ENCODE results near the gene SFPQ.

Gene SFPQ

DNA sequence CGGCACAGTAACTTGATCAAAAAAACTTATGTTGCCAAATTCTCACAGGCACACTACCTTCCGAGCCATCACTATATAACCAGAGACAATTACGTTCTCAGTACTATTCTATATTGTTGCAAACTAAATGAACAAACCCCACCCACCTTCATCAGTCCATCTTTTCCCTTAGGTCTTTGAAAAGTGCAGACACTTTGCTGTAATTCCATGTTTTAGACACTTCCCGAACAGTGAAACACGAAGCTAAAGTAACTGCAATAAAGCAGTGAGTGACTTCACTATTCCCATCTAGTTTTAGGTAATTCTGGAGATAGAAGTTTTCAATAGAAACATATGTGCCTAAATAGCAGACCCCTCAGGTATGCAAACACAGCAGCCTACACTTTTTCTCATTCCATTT, 7.7 kb downstream of the SFPQ start:
- H4K91ac ChIP-seq (ENCODE audit: low read depth, low read length, poor library complexity) = no peak overlapping the region
- H2AFZ ChIP-seq (ENCODE audit: low read length) = no peak overlapping the region
- H2AK5ac ChIP-seq (ENCODE audit: low read depth, low read length) = no peak overlapping the region
- H3K18ac ChIP-seq (ENCODE audit: low read length) = no peak overlapping the region
- no peak overlapping the region for H3K4me3 ChIP-seq (ENCODE audit: low read length in 2 of 2)
- no peak overlapping the region for H3K23ac ChIP-seq (ENCODE audit: low read depth, low read length, poor library complexity)
- WGBS, 2 donors (ENCODE audit: extremely low coverage in 2 of 2, insufficient read length in 2 of 2, insufficient replicate concordance in 1 of 2) = no CpG with 5 or more reads among the region's 5 CpGs
- no peak overlapping the region for H2BK5ac ChIP-seq (ENCODE audit: low read length)
- H3K14ac ChIP-seq (ENCODE audit: low read length) = no peak overlapping the region
- no peaks in the 10 kb centered on the region for H3K9me3 ChIP-seq (replicated peaks in 1 of 2; ENCODE audit: control insufficient read depth in 2 of 2, insufficient read depth in 1 of 2, low read depth in 1 of 2, low read length in 2 of 2)
- H3K4ac ChIP-seq (ENCODE audit: low read length) = no peak overlapping the region
- DNase-seq (ENCODE audit: low spot score) = no peak
- H3K4me2 ChIP-seq (ENCODE audit: insufficient read depth, low read length, poor library complexity, severe bottlenecking) = no peak overlapping the region
- no peak overlapping the region for H3K9ac ChIP-seq (ENCODE audit: low read depth, low read length, poor library complexity)
- H3K4me1 ChIP-seq (ENCODE audit: control insufficient read depth in 2 of 2, insufficient read depth in 1 of 2, low read depth in 1 of 2, low read length in 2 of 2) = peaks cover 5 to 11% of the 10 kb centered on the region in 2 donors
- no peak overlapping the region for H2BK120ac ChIP-seq (ENCODE audit: low read depth, low read length)
- no peak overlapping the region for H4K8ac ChIP-seq (ENCODE audit: low read depth, low read length)
- H2BK12ac ChIP-seq (ENCODE audit: low read length) = no peak overlapping the region
- H2BK15ac ChIP-seq (ENCODE audit: low read length) = no peak overlapping the region
- H3K27me3 ChIP-seq (ENCODE audit: control insufficient read depth in 3 of 3, insufficient read depth in 3 of 3, low read depth in 1 of 3, low read length in 3 of 3) = no peaks in the 10 kb centered on the region
- peaks cover 4% of the 10 kb centered on the region for H3K79me1 ChIP-seq (ENCODE audit: low read depth, low read length)
- no peak overlapping the region for H3K27ac ChIP-seq (replicated peaks; ENCODE audit: low read length)
- peaks cover 54 to 100% of the 10 kb centered on the region in 2 donors for H3K36me3 ChIP-seq (replicated peaks in 1 of 2; ENCODE audit: control insufficient read depth in 2 of 2, insufficient read depth in 2 of 2, low read length in 2 of 2)

DNA sequence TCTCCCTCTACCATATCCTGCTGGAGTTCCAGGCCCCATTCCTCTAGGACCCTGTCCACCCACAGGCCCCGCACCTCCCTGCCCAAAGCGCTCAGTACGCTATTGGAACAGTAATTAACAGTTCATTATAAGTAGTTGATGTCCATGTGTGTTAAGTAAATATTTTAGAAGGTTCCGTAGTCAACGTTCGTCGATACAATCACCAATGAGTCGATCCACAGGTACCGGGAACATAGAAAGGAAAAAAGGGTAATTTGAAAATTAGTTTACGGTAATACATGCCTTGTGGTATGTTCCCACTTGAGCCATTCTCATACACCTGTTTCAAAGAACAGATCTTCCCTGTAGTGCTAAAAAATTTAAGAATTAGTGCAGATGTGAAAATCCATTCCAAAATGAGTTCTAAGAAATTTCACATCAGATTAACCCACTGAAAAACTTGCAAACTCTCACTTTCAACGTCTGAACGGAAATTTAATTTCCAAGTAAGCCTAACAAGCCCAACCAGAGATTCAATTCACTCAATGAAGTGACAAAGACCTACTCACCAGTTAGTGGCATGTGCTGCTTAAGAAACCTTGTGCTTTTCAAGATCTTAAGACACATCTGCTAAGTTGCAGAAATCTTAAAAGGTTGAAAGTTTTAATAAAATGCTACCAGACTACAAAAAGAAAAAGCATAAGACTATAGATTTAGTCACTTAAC, 8.3 kb downstream of the SFPQ start:
- WGBS, 2 donors (ENCODE audit: extremely low coverage in 2 of 2, insufficient read length in 2 of 2, insufficient replicate concordance in 1 of 2) = no CpG with 5 or more reads among the region's 12 CpGs
- H3K4ac ChIP-seq (ENCODE audit: low read length) = no peak overlapping the region
- no peak overlapping the region for H2BK120ac ChIP-seq (ENCODE audit: low read depth, low read length)
- H3K14ac ChIP-seq (ENCODE audit: low read length) = no peak overlapping the region
- H3K27me3 ChIP-seq (ENCODE audit: control insufficient read depth in 3 of 3, insufficient read depth in 3 of 3, low read depth in 1 of 3, low read length in 3 of 3) = no peaks in the 10 kb centered on the region
- no peak overlapping the region for H2BK5ac ChIP-seq (ENCODE audit: low read length)
- no peak overlapping the region for H3K27ac ChIP-seq (replicated peaks; ENCODE audit: low read length)
- H2AK5ac ChIP-seq (ENCODE audit: low read depth, low read length) = no peak overlapping the region
- H2BK15ac ChIP-seq (ENCODE audit: low read length) = no peak overlapping the region
- no peaks in the 10 kb centered on the region for H3K9me3 ChIP-seq (replicated peaks in 1 of 2; ENCODE audit: control insufficient read depth in 2 of 2, insufficient read depth in 1 of 2, low read depth in 1 of 2, low read length in 2 of 2)
- H3K9ac ChIP-seq (ENCODE audit: low read depth, low read length, poor library complexity) = no peak overlapping the region
- H2BK12ac ChIP-seq (ENCODE audit: low read length) = no peak overlapping the region
- DNase-seq (ENCODE audit: low spot score) = no peak
- H3K4me3 ChIP-seq (ENCODE audit: low read length in 2 of 2) = no peak overlapping the region
- H4K8ac ChIP-seq (ENCODE audit: low read depth, low read length) = no peak overlapping the region
- no peak overlapping the region for H2AFZ ChIP-seq (ENCODE audit: low read length)
- H3K4me1 ChIP-seq (ENCODE audit: control insufficient read depth in 2 of 2, insufficient read depth in 1 of 2, low read depth in 1 of 2, low read length in 2 of 2) = peaks cover 0 to 6% of the 10 kb centered on the region in 2 donors
- H3K18ac ChIP-seq (ENCODE audit: low read length) = no peak overlapping the region
- no peak overlapping the region for H3K4me2 ChIP-seq (ENCODE audit: insufficient read depth, low read length, poor library complexity, severe bottlenecking)
- peaks cover 1% of the 10 kb centered on the region for H3K79me1 ChIP-seq (ENCODE audit: low read depth, low read length)
- no peak overlapping the region for H4K91ac ChIP-seq (ENCODE audit: low read depth, low read length, poor library complexity)
- peaks cover 53 to 100% of the 10 kb centered on the region in 2 donors for H3K36me3 ChIP-seq (replicated peaks in 1 of 2; ENCODE audit: control insufficient read depth in 2 of 2, insufficient read depth in 2 of 2, low read length in 2 of 2)
- H3K23ac ChIP-seq (ENCODE audit: low read depth, low read length, poor library complexity) = no peak overlapping the region

DNA sequence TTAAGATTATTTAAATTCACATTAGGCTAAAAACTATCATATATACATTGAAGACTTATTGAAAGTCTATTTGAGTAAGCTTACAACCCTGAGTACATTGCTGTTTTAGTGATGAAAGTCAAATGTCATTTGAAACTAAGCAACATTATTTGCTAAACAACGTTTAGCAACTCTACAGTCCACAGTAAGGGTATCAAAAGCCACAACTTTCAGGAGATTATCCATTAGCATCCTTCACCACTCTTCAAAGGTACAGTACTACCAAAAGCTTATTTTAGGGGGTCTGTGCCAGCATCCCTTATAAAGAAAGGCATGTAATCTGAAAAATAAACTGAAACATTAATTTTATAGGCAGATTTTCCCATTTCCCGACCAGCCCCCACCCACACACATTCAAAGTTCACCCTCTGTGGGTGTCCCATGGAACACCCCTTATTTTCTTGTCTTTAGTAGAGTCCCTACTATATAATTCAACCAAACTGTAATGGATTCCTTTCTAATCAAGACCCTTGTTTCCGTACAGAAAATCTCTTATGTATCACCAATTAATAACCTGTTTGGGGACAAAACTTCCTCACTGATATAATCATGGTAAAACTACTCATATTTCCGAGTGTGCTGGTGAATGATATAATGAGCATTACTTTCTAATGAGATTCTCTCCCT, 11.0 kb downstream of the SFPQ start:
- H3K9ac ChIP-seq (ENCODE audit: low read depth, low read length, poor library complexity) = no peak overlapping the region
- H3K4me1 ChIP-seq (ENCODE audit: control insufficient read depth in 2 of 2, insufficient read depth in 1 of 2, low read depth in 1 of 2, low read length in 2 of 2) = peaks cover 0 to 5% of the 10 kb centered on the region in 2 donors

DNA sequence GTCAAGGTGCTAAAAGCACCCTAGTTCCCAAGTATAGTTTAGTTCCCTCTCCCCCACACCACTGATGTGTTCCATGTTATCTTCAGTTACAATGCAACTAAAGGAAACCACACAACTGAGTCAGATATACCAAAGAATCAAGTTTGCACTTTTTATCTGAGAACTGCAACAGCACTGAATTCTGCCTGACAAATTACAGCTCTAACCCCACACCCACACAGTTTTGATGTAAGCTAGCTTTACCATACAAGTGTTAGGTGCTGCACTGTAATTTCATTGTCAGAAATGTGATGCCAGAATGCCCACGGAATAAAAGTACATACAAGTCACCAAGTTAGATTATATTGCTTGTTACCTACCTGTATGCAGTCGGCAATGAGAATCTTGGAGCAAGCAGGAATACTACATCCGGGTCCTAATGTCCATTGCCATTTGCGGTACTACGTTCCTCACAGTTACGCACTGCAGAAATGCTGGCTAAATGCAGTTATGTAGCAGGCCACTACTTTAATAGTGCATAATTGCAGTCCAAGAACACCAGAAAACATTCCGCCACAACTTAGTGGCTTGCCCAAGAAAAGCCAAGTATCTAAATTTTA, 12.1 kb downstream of the SFPQ start:
- H2AK5ac ChIP-seq (ENCODE audit: low read depth, low read length) = no peak overlapping the region
- H2BK5ac ChIP-seq (ENCODE audit: low read length) = no peak overlapping the region
- peaks cover 0 to 2% of the 10 kb centered on the region in 2 donors for H3K4me1 ChIP-seq (ENCODE audit: control insufficient read depth in 2 of 2, insufficient read depth in 1 of 2, low read depth in 1 of 2, low read length in 2 of 2)
- no peak overlapping the region for H3K4me2 ChIP-seq (ENCODE audit: insufficient read depth, low read length, poor library complexity, severe bottlenecking)
- peaks cover 41 to 100% of the 10 kb centered on the region in 2 donors for H3K36me3 ChIP-seq (replicated peaks in 1 of 2; ENCODE audit: control insufficient read depth in 2 of 2, insufficient read depth in 2 of 2, low read length in 2 of 2)
- no peak overlapping the region for H3K4ac ChIP-seq (ENCODE audit: low read length)
- H3K18ac ChIP-seq (ENCODE audit: low read length) = no peak overlapping the region
- H2BK15ac ChIP-seq (ENCODE audit: low read length) = no peak overlapping the region
- DNase-seq (ENCODE audit: low spot score) = no peak
- no peaks in the 10 kb centered on the region for H3K79me1 ChIP-seq (ENCODE audit: low read depth, low read length)
- no peaks in the 10 kb centered on the region for H3K9me3 ChIP-seq (replicated peaks in 1 of 2; ENCODE audit: control insufficient read depth in 2 of 2, insufficient read depth in 1 of 2, low read depth in 1 of 2, low read length in 2 of 2)
- H2AFZ ChIP-seq (ENCODE audit: low read length) = no peak overlapping the region
- H3K4me3 ChIP-seq (ENCODE audit: low read length in 2 of 2) = no peak overlapping the region
- no peak overlapping the region for H3K14ac ChIP-seq (ENCODE audit: low read length)
- H4K8ac ChIP-seq (ENCODE audit: low read depth, low read length) = no peak overlapping the region
- no peak overlapping the region for H2BK12ac ChIP-seq (ENCODE audit: low read length)
- H3K9ac ChIP-seq (ENCODE audit: low read depth, low read length, poor library complexity) = no peak overlapping the region
- no peak overlapping the region for H3K27ac ChIP-seq (replicated peaks; ENCODE audit: low read length)
- WGBS, 2 donors (ENCODE audit: extremely low coverage in 2 of 2, insufficient read length in 2 of 2, insufficient replicate concordance in 1 of 2) = no CpG with 5 or more reads among the region's 7 CpGs
- H2BK120ac ChIP-seq (ENCODE audit: low read depth, low read length) = no peak overlapping the region
- no peaks in the 10 kb centered on the region for H3K27me3 ChIP-seq (ENCODE audit: control insufficient read depth in 3 of 3, insufficient read depth in 3 of 3, low read depth in 1 of 3, low read length in 3 of 3)
- no peak overlapping the region for H4K91ac ChIP-seq (ENCODE audit: low read depth, low read length, poor library complexity)
- H3K23ac ChIP-seq (ENCODE audit: low read depth, low read length, poor library complexity) = no peak overlapping the region

More for the DNA sequence above, 11.0 kb downstream of the SFPQ start:
- H3K18ac ChIP-seq (ENCODE audit: low read length) = no peak overlapping the region
- no peaks in the 10 kb centered on the region for H3K79me1 ChIP-seq (ENCODE audit: low read depth, low read length)
- no peak overlapping the region for H2AK5ac ChIP-seq (ENCODE audit: low read depth, low read length)
- no peak overlapping the region for H2AFZ ChIP-seq (ENCODE audit: low read length)
- no peak overlapping the region for H4K8ac ChIP-seq (ENCODE audit: low read depth, low read length)
- peaks cover 49 to 100% of the 10 kb centered on the region in 2 donors for H3K36me3 ChIP-seq (replicated peaks in 1 of 2; ENCODE audit: control insufficient read depth in 2 of 2, insufficient read depth in 2 of 2, low read length in 2 of 2)
- H3K4ac ChIP-seq (ENCODE audit: low read length) = no peak overlapping the region
- no peak for DNase-seq (ENCODE audit: low spot score)
- WGBS, 2 donors (ENCODE audit: extremely low coverage in 2 of 2, insufficient read length in 2 of 2, insufficient replicate concordance in 1 of 2) = no CpG with 5 or more reads among the region's 4 CpGs
- no peaks in the 10 kb centered on the region for H3K27me3 ChIP-seq (ENCODE audit: control insufficient read depth in 3 of 3, insufficient read depth in 3 of 3, low read depth in 1 of 3, low read length in 3 of 3)
- H2BK15ac ChIP-seq (ENCODE audit: low read length) = no peak overlapping the region
- H3K27ac ChIP-seq (replicated peaks; ENCODE audit: low read length) = no peak overlapping the region
- no peak overlapping the region for H3K4me3 ChIP-seq (ENCODE audit: low read length in 2 of 2)
- H3K23ac ChIP-seq (ENCODE audit: low read depth, low read length, poor library complexity) = no peak overlapping the region
- H3K4me2 ChIP-seq (ENCODE audit: insufficient read depth, low read length, poor library complexity, severe bottlenecking) = no peak overlapping the region
- no peak overlapping the region for H2BK12ac ChIP-seq (ENCODE audit: low read length)
- no peaks in the 10 kb centered on the region for H3K9me3 ChIP-seq (replicated peaks in 1 of 2; ENCODE audit: control insufficient read depth in 2 of 2, insufficient read depth in 1 of 2, low read depth in 1 of 2, low read length in 2 of 2)
- H2BK5ac ChIP-seq (ENCODE audit: low read length) = no peak overlapping the region
- no peak overlapping the region for H4K91ac ChIP-seq (ENCODE audit: low read depth, low read length, poor library complexity)
- no peak overlapping the region for H2BK120ac ChIP-seq (ENCODE audit: low read depth, low read length)
- H3K14ac ChIP-seq (ENCODE audit: low read length) = no peak overlapping the region
